ENCODE measurements around the gene DPF3.

DNA sequence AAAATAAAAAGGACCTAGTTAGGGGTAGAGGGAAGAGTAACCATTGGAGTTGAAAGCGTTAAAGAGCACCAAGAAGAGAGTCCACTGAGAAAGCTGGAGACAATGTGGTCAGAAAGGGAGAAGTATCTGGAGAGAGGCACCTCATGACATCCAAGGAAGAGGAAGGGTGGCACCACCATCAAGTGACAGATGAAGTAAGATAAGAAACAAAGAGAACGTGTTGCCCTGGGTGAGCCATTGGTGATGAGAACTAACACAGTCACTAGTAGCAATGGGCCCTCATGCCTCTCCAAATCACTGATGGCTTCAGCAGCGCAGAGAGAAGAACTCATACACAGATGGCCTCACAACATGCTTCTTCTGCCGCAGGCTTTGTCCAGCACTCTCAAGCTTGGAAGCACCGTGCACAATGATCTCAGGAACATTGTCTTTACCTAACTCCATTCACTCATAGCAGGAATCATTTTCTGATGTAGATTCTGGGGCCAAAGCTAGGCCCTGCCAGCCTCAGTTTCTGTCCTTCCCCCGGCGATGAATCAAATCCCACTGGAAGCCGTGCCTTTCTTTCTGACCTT is 252.9 kb downstream of the DPF3 start:
- TF ChIP-seq, protein P1, sequence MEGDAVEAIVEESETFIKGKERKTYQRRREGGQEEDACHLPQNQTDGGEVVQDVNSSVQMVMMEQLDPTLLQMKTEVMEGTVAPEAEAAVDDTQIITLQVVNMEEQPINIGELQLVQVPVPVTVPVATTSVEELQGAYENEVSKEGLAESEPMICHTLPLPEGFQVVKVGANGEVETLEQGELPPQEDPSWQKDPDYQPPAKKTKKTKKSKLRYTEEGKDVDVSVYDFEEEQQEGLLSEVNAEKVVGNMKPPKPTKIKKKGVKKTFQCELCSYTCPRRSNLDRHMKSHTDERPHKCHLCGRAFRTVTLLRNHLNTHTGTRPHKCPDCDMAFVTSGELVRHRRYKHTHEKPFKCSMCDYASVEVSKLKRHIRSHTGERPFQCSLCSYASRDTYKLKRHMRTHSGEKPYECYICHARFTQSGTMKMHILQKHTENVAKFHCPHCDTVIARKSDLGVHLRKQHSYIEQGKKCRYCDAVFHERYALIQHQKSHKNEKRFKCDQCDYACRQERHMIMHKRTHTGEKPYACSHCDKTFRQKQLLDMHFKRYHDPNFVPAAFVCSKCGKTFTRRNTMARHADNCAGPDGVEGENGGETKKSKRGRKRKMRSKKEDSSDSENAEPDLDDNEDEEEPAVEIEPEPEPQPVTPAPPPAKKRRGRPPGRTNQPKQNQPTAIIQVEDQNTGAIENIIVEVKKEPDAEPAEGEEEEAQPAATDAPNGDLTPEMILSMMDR (conservative IDR thresholded peaks at IDR 0.05), result no peak
- no peak for TF ChIP-seq EZH2 (IDR thresholded peaks at IDR 0.05; ENCODE audit: low read depth)
